ENCODE results near the gene AP1S1. TPM values are rescaled to one million over a fixed set of nuclear protein-coding genes. Genes with fewer than 3 reads are reported as not detected.

AP1S1 gene
- total and polyA plus RNA-seq, 11 donors = 9.9 to 41.8 (median 14.3) TPM

DNA sequence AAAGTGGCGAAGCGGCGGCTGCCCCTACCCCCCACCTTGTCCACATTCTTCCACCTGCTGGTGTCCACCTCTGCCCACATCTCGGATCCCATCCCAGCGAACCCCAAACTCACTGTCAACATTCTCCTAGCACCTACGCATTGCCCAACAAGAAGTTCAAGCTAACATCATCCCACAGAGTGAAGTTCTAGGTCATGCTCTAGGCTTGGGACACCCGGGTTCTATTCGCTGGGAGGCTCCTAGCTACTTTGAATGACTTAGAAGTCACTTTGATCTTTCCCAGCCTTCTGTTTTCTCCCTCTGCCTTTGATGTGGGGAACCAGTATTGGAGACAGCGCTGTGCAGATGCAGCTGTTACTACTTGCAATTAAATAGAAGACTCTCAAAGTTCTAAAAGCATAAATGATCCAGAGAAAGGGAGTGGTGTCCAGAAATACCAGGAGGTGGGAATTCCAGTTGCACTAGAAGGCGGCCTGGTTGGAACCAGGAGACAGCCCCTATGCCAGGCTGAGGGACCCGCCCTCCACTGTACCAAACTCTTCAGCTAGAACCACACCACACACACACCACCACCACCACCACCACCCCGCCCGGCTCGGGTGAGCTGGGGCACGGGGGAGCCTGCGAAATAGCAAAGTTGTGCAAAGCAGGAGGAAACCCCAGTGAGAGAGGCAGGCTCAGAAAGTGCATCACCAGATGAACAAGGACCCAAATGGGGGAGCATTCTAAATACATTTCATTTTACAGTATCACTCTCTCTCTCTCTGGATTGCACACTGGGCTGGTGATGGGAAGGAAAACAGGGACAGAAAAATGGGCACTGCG lies 16.6 kb downstream of the AP1S1 start:
- Histone ChIP-seq H3K4me3 (no peak overlapping the region), H3K36me3 (no peaks in the 10 kb centered on the region), H3K27ac (no peak overlapping the region), H3K4me1 (peaks cover 0 to 47% (median 25%) of the 10 kb centered on the region in 12 donors), H3K27me3 (peaks cover 69 to 100% (median 98%) of the 10 kb centered on the region in 9 donors), H3K9me3 (no peaks in the 10 kb centered on the region)
- intact Hi-C loops (cut with DNase I) = no loop called here
- ATAC-seq (no peak), DNase-seq (no peak)
- 4 to 7% (median 5%) methylated on average over 15 to 17 of the region's 17 CpGs for WGBS, 4 donors
- TF ChIP-seq POLR2A (IDR thresholded peaks at IDR 0.05) = no peak
- TF ChIP-seq, protein P1, sequence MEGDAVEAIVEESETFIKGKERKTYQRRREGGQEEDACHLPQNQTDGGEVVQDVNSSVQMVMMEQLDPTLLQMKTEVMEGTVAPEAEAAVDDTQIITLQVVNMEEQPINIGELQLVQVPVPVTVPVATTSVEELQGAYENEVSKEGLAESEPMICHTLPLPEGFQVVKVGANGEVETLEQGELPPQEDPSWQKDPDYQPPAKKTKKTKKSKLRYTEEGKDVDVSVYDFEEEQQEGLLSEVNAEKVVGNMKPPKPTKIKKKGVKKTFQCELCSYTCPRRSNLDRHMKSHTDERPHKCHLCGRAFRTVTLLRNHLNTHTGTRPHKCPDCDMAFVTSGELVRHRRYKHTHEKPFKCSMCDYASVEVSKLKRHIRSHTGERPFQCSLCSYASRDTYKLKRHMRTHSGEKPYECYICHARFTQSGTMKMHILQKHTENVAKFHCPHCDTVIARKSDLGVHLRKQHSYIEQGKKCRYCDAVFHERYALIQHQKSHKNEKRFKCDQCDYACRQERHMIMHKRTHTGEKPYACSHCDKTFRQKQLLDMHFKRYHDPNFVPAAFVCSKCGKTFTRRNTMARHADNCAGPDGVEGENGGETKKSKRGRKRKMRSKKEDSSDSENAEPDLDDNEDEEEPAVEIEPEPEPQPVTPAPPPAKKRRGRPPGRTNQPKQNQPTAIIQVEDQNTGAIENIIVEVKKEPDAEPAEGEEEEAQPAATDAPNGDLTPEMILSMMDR (IDR thresholded peaks at IDR 0.05) = no peak

- no peak for DNase-seq
- TF ChIP-seq POLR2A (IDR thresholded peaks at IDR 0.05) = no peak
- TF ChIP-seq, protein P1 (IDR thresholded peaks at IDR 0.05) = no peak
- peaks cover 66 to 100% (median 97%) of the 10 kb centered on the region in 9 donors for H3K27me3 ChIP-seq
- ATAC-seq = no peak
- 1 to 2% (median 1%) methylated on average over 12 to 13 of the region's 13 CpGs for WGBS, 4 donors
- H3K9me3 ChIP-seq = no peaks in the 10 kb centered on the region
- peaks cover 0 to 43% (median 22%) of the 10 kb centered on the region in 12 donors for H3K4me1 ChIP-seq
- H3K4me3 ChIP-seq = no peak overlapping the region
- no peaks in the 10 kb centered on the region for H3K36me3 ChIP-seq
- no peak overlapping the region for H3K27ac ChIP-seq
- intact Hi-C loops (cut with DNase I) = no loop called here
These were observed 17.2 kb downstream of the AP1S1 start for GRCh38 chr7:101171442-101171837.

- ATAC-seq (no peak), DNase-seq (no peak)
- Histone ChIP-seq H3K27ac (no peak overlapping the region), H3K4me1 (peaks cover 0 to 43% (median 22%) of the 10 kb centered on the region in 12 donors), H3K27me3 (peaks cover 60 to 100% (median 98%) of the 10 kb centered on the region in 9 donors), H3K36me3 (no peaks in the 10 kb centered on the region), H3K9me3 (no peaks in the 10 kb centered on the region), H3K4me3 (peak overlapping the region in 3 of 12 donors; percentile 3 to 15 (median 11))
- 0 to 2% (median 2%) methylated on average over 51 to 79 of the region's 79 CpGs for WGBS, 4 donors
- TF ChIP-seq POLR2A (IDR thresholded peaks at IDR 0.05) = no peak
- TF ChIP-seq, protein P1 (IDR thresholded peaks at IDR 0.05) = no peak
- intact Hi-C loops (cut with DNase I) = no loop called here
These were observed 18.0 kb downstream of the AP1S1 start for GRCh38 chr7:101172005-101172853.

Measured in heart left ventricle (tissue), 16 donors.